Measurements from ENCODE around the gene INSR.

INSR gene

DNA sequence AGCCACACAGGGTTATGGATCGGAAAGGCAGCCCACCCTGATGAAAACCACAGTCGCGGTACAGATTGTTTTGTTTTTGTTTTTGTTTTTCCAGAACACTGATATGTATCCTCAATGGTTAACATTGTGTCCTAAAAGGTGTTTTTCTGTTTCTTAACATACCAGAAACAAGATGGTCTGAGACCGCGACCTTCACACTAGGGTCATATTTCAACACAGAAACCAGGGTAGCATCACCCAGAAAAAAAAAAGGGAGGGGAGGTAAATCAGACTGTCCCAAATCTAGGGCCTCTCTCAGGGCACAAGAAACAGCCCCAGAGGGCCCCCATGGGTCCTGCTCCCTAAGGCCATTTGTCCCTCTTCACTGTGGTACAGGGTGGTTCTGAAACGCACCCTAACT lies 66.5 kb downstream of the INSR start:
- TF ChIP-seq, protein P1, sequence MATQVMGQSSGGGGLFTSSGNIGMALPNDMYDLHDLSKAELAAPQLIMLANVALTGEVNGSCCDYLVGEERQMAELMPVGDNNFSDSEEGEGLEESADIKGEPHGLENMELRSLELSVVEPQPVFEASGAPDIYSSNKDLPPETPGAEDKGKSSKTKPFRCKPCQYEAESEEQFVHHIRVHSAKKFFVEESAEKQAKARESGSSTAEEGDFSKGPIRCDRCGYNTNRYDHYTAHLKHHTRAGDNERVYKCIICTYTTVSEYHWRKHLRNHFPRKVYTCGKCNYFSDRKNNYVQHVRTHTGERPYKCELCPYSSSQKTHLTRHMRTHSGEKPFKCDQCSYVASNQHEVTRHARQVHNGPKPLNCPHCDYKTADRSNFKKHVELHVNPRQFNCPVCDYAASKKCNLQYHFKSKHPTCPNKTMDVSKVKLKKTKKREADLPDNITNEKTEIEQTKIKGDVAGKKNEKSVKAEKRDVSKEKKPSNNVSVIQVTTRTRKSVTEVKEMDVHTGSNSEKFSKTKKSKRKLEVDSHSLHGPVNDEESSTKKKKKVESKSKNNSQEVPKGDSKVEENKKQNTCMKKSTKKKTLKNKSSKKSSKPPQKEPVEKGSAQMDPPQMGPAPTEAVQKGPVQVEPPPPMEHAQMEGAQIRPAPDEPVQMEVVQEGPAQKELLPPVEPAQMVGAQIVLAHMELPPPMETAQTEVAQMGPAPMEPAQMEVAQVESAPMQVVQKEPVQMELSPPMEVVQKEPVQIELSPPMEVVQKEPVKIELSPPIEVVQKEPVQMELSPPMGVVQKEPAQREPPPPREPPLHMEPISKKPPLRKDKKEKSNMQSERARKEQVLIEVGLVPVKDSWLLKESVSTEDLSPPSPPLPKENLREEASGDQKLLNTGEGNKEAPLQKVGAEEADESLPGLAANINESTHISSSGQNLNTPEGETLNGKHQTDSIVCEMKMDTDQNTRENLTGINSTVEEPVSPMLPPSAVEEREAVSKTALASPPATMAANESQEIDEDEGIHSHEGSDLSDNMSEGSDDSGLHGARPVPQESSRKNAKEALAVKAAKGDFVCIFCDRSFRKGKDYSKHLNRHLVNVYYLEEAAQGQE (IDR thresholded peaks at IDR 0.05; ENCODE audit: low read depth): no peak
- TF ChIP-seq, protein P2, sequence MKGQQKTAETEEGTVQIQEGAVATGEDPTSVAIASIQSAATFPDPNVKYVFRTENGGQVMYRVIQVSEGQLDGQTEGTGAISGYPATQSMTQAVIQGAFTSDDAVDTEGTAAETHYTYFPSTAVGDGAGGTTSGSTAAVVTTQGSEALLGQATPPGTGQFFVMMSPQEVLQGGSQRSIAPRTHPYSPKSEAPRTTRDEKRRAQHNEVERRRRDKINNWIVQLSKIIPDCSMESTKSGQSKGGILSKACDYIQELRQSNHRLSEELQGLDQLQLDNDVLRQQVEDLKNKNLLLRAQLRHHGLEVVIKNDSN (IDR thresholded peaks at IDR 0.05): no peak
- TF ChIP-seq TCF12 (IDR thresholded peaks at IDR 0.05; ENCODE audit: low read depth): no peak

DNA sequence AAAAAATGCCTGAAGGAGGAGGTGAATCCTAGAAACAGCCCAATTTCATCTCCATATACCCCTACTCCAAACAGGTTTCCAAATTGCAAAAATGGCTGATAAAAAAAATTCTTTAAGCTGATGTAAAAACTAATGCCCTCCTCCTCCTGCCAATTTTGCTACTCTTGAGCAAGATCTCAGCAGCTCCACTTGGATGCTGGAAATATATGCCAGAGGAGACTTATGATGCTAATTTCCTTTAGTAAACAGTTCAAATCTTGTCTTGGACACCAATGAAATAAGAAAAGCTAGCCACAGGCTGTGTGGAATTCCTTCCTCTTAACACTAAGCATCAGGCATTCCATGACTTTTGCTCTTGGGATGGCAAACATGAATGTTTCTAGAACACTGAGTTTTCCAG lies 67.5 kb downstream of the INSR start:
- TF ChIP-seq FOXM1 (IDR thresholded peaks at IDR 0.05; ENCODE audit: borderline replicate concordance, low read depth) (no peak), TCF12 (IDR thresholded peaks at IDR 0.05; ENCODE audit: low read depth) (no peak), RAD21 (IDR thresholded peaks at IDR 0.05; ENCODE audit: low read depth) (no peak), ZBTB7A (IDR thresholded peaks at IDR 0.05; ENCODE audit: low read depth) (no peak), CREB1 (IDR thresholded peaks at IDR 0.05; ENCODE audit: low read depth) (no peak), EGR1 (IDR thresholded peaks at IDR 0.05) (no peak), TAF1 (IDR thresholded peaks at IDR 0.05; ENCODE audit: low read depth) (no peak), EP300 (IDR thresholded peaks at IDR 0.05; ENCODE audit: borderline replicate concordance) (no peak), TEAD4 (IDR thresholded peaks at IDR 0.05) (no peak), NFIC (IDR thresholded peaks at IDR 0.05) (no peak)
- TF ChIP-seq, protein P3, sequence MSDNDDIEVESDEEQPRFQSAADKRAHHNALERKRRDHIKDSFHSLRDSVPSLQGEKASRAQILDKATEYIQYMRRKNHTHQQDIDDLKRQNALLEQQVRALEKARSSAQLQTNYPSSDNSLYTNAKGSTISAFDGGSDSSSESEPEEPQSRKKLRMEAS (IDR thresholded peaks at IDR 0.05): no peak
- TF ChIP-seq, protein P1 (IDR thresholded peaks at IDR 0.05; ENCODE audit: low read depth): no peak

DNA sequence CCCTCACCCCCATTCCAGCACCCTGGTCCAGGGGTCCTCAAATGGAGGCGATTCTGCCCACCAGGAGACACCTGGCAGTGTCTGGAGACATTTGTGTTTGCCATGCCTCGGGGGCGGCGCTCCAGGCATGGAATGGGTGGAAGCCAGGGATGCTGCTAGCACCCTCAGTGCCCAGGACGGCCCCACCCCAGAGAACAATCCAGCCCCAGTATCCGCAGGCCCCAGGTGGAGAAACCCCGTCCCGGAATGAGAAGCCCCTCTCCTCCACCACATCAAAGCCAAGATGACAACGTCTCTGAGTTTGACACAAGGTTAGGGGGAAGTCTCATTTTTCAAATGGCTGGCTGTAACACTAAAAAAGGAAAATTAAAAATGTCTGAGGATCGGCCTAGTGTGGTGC lies 68.5 kb downstream of the INSR start:
- TF ChIP-seq TCF12 (IDR thresholded peaks at IDR 0.05; ENCODE audit: low read depth) (no peak), EGR1 (IDR thresholded peaks at IDR 0.05) (no peak), ZBTB7A (IDR thresholded peaks at IDR 0.05; ENCODE audit: low read depth) (no peak), RAD21 (IDR thresholded peaks at IDR 0.05; ENCODE audit: low read depth) (no peak)
- TF ChIP-seq, protein P3 (IDR thresholded peaks at IDR 0.05): no peak

DNA sequence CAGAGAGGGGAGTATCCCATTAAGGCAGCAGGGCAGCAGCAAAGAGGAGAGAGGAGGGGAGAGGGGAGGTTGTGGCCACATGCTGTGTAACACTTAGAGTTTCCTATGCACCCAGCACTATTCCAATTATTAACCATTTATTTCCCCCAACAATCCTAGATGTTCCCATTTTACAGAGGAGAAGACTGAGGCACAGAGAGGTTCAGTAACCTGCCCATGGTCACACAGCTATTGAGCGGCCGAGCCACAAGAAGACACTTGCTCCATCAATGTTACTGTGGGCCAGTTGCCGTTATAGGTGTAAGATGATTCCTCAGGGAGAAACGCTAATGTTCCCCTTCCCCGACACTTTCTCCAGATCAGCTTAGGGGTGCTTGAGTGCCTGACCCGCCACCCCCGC lies 69.2 kb downstream of the INSR start:
- no peak for TF ChIP-seq TCF12 (IDR thresholded peaks at IDR 0.05; ENCODE audit: low read depth)
- TF ChIP-seq, protein P3 (IDR thresholded peaks at IDR 0.05): no peak

DNA sequence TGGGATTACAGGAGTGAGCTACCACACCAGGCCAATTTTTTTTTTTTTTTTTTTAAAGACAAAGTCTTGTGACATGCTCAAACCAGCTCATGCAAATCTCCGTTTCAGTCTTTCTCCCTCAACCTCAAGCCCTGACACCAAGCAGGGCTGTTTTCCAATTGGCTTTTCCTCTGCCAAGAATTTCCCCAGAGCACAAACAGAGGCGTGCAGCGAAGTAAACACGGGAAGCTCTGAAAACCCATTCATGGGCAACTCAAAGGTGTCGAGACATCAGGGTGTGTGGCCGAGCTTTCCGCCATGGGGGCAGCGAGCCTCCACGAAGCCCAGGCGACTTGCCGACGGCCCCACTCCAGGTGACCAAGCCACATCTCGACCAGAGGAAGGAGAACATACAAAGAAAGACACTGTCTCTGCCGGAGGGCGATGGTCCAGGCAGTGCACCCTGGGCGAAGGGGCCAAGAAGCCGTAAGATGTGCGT lies 70.0 kb downstream of the INSR start:
- TF ChIP-seq EP300 (IDR thresholded peaks at IDR 0.05; ENCODE audit: borderline replicate concordance): no peak
- TF ChIP-seq RAD21 (IDR thresholded peaks at IDR 0.05; ENCODE audit: low read depth): no peak
- no peak for TF ChIP-seq YY1 (IDR thresholded peaks at IDR 0.05; ENCODE audit: low read depth)
- TF ChIP-seq, protein P1 (IDR thresholded peaks at IDR 0.05; ENCODE audit: low read depth): no peak
- TF ChIP-seq, protein P3 (IDR thresholded peaks at IDR 0.05): no peak
- no peak for TF ChIP-seq ZBTB7A (IDR thresholded peaks at IDR 0.05; ENCODE audit: low read depth)
- no peak for TF ChIP-seq EGR1 (IDR thresholded peaks at IDR 0.05)
- TF ChIP-seq TCF12 (IDR thresholded peaks at IDR 0.05; ENCODE audit: low read depth): no peak
- TF ChIP-seq TAF1 (IDR thresholded peaks at IDR 0.05; ENCODE audit: low read depth): no peak
- no peak for TF ChIP-seq NFIC (IDR thresholded peaks at IDR 0.05)
- TF ChIP-seq FOXM1 (IDR thresholded peaks at IDR 0.05; ENCODE audit: borderline replicate concordance, low read depth): no peak
- no peak for TF ChIP-seq CREB1 (IDR thresholded peaks at IDR 0.05; ENCODE audit: low read depth)
- TF ChIP-seq, protein P2 (IDR thresholded peaks at IDR 0.05): no peak
- TF ChIP-seq CEBPB (IDR thresholded peaks at IDR 0.05): no peak

Measured in Ishikawa (cell line).